ENCODE measurements around the gene SETD1B.

The SETD1B gene

GRCh38 chr12:121812320-121812871 lies 8.6 kb downstream of the SETD1B start:
- TF ChIP-seq TAF1 (IDR thresholded peaks at IDR 0.05; ENCODE audit: borderline replicate concordance, low read depth, low read length): no peak
- no peak for TF ChIP-seq POLR2A (IDR thresholded peaks at IDR 0.05; ENCODE audit: low read depth, low read length)
- TF ChIP-seq POLR2AphosphoS5 (IDR thresholded peaks at IDR 0.05; ENCODE audit: low read depth, low read length): no peak
- FAIRE-seq (peak; percentile 36), DNase-seq (ENCODE audit: insufficient read length) (peak; percentile 67)

DNA sequence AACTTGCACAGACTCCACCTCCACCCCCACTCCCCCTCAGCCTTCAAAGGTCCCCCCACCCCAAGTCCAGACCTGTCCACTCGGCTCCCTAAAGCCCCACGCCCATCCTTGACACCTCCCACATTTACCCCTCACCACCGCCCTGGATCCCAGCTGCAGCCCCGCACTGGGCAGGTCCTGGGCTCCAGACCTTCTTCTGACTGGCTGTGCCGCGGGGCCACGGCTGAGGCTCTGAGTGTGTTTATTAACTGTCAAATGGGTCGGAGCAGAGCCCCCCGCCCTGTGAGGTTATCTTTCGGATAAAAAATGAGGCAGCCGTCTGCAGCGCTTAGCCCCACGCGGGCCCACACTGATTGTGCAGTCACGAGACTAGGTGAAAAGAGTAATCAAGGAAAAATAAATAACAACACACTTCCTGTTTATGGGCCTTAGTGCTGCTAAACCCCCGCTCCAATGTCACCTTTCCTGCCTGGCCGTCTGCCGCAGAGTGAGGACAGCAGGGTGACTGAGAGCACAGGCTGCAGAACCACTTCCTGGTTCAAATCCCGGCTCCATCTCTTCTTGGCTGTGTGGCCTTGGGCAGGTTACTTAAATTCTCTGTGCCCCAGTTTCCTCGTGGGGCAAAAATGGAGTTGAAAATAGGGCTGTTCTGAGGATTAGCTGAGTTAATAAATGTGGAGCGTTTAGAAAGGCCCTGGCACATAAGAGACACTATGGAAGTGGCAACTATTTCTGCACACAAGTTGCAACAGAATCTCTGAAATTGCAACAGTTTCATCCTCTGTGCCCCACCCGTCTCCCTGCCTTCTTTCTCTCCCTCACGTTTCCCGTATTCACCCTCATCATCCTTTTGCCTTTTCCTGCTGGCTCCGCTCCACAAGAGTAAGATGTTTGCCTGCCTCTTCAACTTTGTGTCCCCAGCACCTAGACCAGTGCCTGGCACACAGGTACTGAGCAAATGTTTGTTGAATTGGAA lies 9.4 kb downstream of the SETD1B start:
- no peak for DNase-seq (ENCODE audit: insufficient read length)
- no peak for FAIRE-seq
- TF ChIP-seq TAF1 (IDR thresholded peaks at IDR 0.05; ENCODE audit: borderline replicate concordance, low read depth, low read length) (no peak), POLR2AphosphoS5 (IDR thresholded peaks at IDR 0.05; ENCODE audit: low read depth, low read length) (no peak), POLR2A (IDR thresholded peaks at IDR 0.05; ENCODE audit: low read depth, low read length) (no peak)

- DNase-seq (ENCODE audit: insufficient read length): no peak
- FAIRE-seq: no peak
- no peak for TF ChIP-seq TAF1 (IDR thresholded peaks at IDR 0.05; ENCODE audit: borderline replicate concordance, low read depth, low read length)
- no peak for TF ChIP-seq POLR2A (IDR thresholded peaks at IDR 0.05; ENCODE audit: low read depth, low read length)
- TF ChIP-seq POLR2AphosphoS5 (IDR thresholded peaks at IDR 0.05; ENCODE audit: low read depth, low read length): no peak
Observed at GRCh38 chr12:121813951-121814350, 10.1 kb downstream of the SETD1B start.

DNA sequence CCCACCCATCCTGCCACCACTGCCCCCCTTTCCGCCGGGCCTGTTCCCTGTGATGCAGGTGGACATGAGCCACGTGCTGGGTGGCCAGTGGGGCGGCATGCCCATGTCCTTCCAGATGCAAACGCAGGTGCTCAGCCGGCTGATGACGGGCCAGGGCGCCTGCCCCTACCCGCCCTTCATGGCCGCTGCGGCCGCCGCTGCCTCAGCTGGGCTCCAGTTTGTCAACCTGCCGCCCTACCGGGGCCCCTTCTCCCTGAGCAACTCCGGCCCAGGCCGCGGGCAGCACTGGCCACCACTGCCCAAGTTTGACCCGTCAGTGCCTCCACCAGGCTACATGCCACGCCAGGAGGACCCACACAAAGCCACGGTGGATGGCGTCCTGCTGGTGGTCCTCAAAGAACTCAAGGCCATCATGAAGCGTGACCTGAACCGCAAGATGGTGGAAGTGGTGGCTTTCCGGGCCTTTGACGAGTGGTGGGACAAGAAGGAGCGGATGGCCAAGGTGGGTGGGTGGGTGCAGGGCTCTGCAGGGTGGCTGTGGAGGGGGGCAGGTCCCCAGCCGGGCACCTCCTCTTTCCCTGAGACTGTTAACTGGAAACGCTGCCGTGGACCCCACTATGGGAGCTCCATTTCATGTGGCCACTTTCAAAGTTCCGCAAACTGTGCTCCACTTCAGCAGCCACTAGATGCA lies 10.8 kb downstream of the SETD1B start:
- TF ChIP-seq POLR2A (IDR thresholded peaks at IDR 0.05; ENCODE audit: low read depth, low read length) (no peak), TAF1 (IDR thresholded peaks at IDR 0.05; ENCODE audit: borderline replicate concordance, low read depth, low read length) (no peak), POLR2AphosphoS5 (IDR thresholded peaks at IDR 0.05; ENCODE audit: low read depth, low read length) (no peak)
- DNase-seq (ENCODE audit: insufficient read length) (no peak), FAIRE-seq (no peak)

- no peak for FAIRE-seq
- TF ChIP-seq POLR2A (IDR thresholded peaks at IDR 0.05; ENCODE audit: low read depth, low read length): no peak
- no peak for TF ChIP-seq TAF1 (IDR thresholded peaks at IDR 0.05; ENCODE audit: borderline replicate concordance, low read depth, low read length)
- TF ChIP-seq POLR2AphosphoS5 (IDR thresholded peaks at IDR 0.05; ENCODE audit: low read depth, low read length): no peak
- DNase-seq (ENCODE audit: insufficient read length): no peak
Observed at GRCh38 chr12:121815263-121815662, 11.5 kb downstream of the SETD1B start.

- FAIRE-seq: no peak
- DNase-seq (ENCODE audit: insufficient read length): no peak
- TF ChIP-seq POLR2A (IDR thresholded peaks at IDR 0.05; ENCODE audit: low read depth, low read length): no peak
- no peak for TF ChIP-seq TAF1 (IDR thresholded peaks at IDR 0.05; ENCODE audit: borderline replicate concordance, low read depth, low read length)
- no peak for TF ChIP-seq POLR2AphosphoS5 (IDR thresholded peaks at IDR 0.05; ENCODE audit: low read depth, low read length)
Observed at GRCh38 chr12:121816925-121817647, 13.3 kb downstream of the SETD1B start.

GRCh38 chr12:121817648-121818043 lies 13.8 kb downstream of the SETD1B start:
- FAIRE-seq (no peak), DNase-seq (ENCODE audit: insufficient read length) (no peak)
- TF ChIP-seq POLR2AphosphoS5 (IDR thresholded peaks at IDR 0.05; ENCODE audit: low read depth, low read length) (no peak), TAF1 (IDR thresholded peaks at IDR 0.05; ENCODE audit: borderline replicate concordance, low read depth, low read length) (no peak), POLR2A (IDR thresholded peaks at IDR 0.05; ENCODE audit: low read depth, low read length) (no peak)

GRCh38 chr12:121819212-121819949 lies 15.6 kb downstream of the SETD1B start:
- no peak for FAIRE-seq
- TF ChIP-seq POLR2A (IDR thresholded peaks at IDR 0.05; ENCODE audit: low read depth, low read length) (no peak), TAF1 (IDR thresholded peaks at IDR 0.05; ENCODE audit: borderline replicate concordance, low read depth, low read length) (no peak), POLR2AphosphoS5 (IDR thresholded peaks at IDR 0.05; ENCODE audit: low read depth, low read length) (no peak)

GRCh38 chr12:121820056-121820455 lies 16.2 kb downstream of the SETD1B start:
- no peak for FAIRE-seq
- no peak for TF ChIP-seq TAF1 (IDR thresholded peaks at IDR 0.05; ENCODE audit: borderline replicate concordance, low read depth, low read length)
- no peak for TF ChIP-seq POLR2A (IDR thresholded peaks at IDR 0.05; ENCODE audit: low read depth, low read length)
- no peak for TF ChIP-seq POLR2AphosphoS5 (IDR thresholded peaks at IDR 0.05; ENCODE audit: low read depth, low read length)
- DNase-seq (ENCODE audit: insufficient read length): no peak

More at GRCh38 chr12:121819212-121819949, 15.6 kb downstream of the SETD1B start:
- DNase-seq (ENCODE audit: insufficient read length): no peak

- DNase-seq (ENCODE audit: insufficient read length) (no peak), FAIRE-seq (no peak)
- TF ChIP-seq POLR2AphosphoS5 (IDR thresholded peaks at IDR 0.05; ENCODE audit: low read depth, low read length) (no peak), TAF1 (IDR thresholded peaks at IDR 0.05; ENCODE audit: borderline replicate concordance, low read depth, low read length) (no peak), POLR2A (IDR thresholded peaks at IDR 0.05; ENCODE audit: low read depth, low read length) (no peak)
Observed at GRCh38 chr12:121822393-121823100, 18.7 kb downstream of the SETD1B start.

Data from GM12892 (cell line).